WERI-Rb-1 (cell line): ENCODE data around the gene PWWP3B.

ENCODE experiments used
- DNase-seq: peaks from one replicate; pipeline ENCODE4 v3.0.0-alpha.2; 2020
- H3K27ac ChIP-seq: fragments of 250-450 bp; sonication (Bioruptor Pico); 2 replicates; pipeline ENCODE4 v1.5.1; 2020; ENCODE audit warnings: mild to moderate bottlenecking, moderate library complexity
- H3K27me3 ChIP-seq: fragments of 250-450 bp; sonication (Bioruptor Pico); 2 replicates; pipeline ENCODE4 v1.5.1; 2021; ENCODE audit warnings: mild to moderate bottlenecking, low read depth, moderate library complexity; ENCODE audit not compliant: insufficient read depth, severe bottlenecking
- H3K36me3 ChIP-seq: fragments of 250-450 bp; sonication (Bioruptor Pico); 2 replicates; pipeline ENCODE4 v1.5.1; 2020; ENCODE audit warnings: mild to moderate bottlenecking, moderate library complexity
- H3K4me3 ChIP-seq: 2 replicates; pipeline ENCODE4 v1.5.1; 2011; ENCODE audit warnings: low read depth, mild to moderate bottlenecking, control low read depth, low read length
- H3K9me3 ChIP-seq: fragments of 250-450 bp; sonication (Bioruptor Pico); 2 replicates; pipeline ENCODE4 v1.5.1; 2021; ENCODE audit warnings: mild to moderate bottlenecking, moderate library complexity; ENCODE audit not compliant: severe bottlenecking
- TF ChIP-seq, protein P1 (sequence below): IDR thresholded peaks from 2 replicates; pipeline ENCODE4 v1.5.1; 2011; ENCODE audit warnings: low read depth, mild to moderate bottlenecking, control low read depth, inconsistent platforms, low read length

Gene PWWP3B

DNA sequence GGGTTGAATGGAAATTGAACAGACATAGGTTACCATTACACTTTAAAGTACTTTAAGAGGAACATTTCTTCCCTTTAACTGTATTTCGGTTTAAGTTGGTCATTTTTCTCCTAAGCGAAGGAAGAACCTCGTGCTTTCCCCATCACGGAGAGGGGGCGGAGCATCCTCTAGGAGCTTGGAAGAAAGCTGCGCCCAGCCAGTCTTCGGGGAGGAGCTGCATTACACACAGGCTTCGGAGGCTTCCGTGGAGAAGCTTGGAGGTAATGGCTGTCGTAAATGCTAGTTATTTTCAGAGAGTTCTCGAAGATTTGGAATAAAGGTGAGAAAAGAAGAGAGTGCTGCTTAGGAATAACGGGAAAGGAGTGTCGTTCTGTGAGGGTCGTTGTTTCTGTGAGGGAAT, at the start of gene PWWP3B:
TSS of gene PWWP3B (plus strand) at position 199 of the 400 bp plus-strand sequence. CDS start 37,128 bp downstream, outside the sequence.
- Histone ChIP-seq H3K27me3 (peaks cover 28% of the 10 kb centered on the region), H3K4me3 (no peak within 1 kb of the TSS), H3K36me3 (no peaks in the 10 kb centered on the region), H3K27ac (no peak within 1 kb of the TSS), H3K9me3 (no peaks in the 10 kb centered on the region)
- DNase-seq = no peak
- TF ChIP-seq, protein P1, sequence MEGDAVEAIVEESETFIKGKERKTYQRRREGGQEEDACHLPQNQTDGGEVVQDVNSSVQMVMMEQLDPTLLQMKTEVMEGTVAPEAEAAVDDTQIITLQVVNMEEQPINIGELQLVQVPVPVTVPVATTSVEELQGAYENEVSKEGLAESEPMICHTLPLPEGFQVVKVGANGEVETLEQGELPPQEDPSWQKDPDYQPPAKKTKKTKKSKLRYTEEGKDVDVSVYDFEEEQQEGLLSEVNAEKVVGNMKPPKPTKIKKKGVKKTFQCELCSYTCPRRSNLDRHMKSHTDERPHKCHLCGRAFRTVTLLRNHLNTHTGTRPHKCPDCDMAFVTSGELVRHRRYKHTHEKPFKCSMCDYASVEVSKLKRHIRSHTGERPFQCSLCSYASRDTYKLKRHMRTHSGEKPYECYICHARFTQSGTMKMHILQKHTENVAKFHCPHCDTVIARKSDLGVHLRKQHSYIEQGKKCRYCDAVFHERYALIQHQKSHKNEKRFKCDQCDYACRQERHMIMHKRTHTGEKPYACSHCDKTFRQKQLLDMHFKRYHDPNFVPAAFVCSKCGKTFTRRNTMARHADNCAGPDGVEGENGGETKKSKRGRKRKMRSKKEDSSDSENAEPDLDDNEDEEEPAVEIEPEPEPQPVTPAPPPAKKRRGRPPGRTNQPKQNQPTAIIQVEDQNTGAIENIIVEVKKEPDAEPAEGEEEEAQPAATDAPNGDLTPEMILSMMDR = no peak

- peaks cover 9% of the 10 kb centered on the region for H3K27me3 ChIP-seq
- no peak overlapping the region for H3K27ac ChIP-seq
- no peaks in the 10 kb centered on the region for H3K9me3 ChIP-seq
- H3K4me3 ChIP-seq = no peak overlapping the region
- TF ChIP-seq, protein P1 = no peak
- no peaks in the 10 kb centered on the region for H3K36me3 ChIP-seq
- DNase-seq = no peak
These were observed 29.1 kb upstream of the PWWP3B start for GRCh38 chrX:106139048-106139447.

DNA sequence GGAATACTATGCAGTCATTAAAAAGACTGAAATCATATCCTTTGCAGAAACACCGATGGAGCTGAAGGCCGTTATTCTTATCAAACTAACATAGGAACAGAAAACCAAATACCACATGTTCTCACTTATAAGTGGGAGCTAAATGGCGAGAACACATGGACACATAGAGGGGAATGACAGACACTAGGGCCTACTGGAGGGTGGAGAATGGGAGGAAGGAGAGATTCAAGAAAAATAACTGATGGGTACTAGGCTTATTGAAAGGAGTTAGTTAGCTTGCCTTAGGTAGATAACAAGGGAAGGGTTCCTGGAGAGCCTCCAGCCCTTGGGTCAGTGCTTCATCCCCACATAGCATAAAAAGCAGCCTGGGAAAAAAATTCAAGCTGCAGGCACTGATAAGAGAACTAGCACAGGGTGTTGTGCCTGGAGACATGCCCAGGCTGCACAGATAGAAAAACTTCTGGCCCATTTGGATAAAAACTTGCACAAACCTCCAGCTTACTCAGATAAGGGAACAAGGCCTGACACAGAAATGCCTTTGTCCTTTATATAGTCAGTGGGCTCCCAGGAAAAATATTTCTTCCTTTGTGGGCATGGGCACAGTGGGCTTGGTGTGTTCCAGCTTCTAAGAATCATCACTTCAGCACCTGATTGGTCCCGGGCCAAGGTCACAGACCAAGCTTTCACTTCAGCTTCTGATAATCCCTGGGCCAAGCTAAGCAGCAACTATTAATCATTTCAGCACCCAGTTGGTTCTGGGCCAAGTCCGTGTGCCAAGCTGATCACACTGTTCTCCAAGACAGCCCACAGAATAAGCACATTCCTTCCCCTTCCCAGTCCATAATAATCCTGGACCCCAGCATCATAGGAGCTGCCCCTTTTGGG, 23.1 kb upstream of the PWWP3B start:
- TF ChIP-seq, protein P1 = no peak
- Histone ChIP-seq H3K27me3 (no peaks in the 10 kb centered on the region), H3K4me3 (no peak overlapping the region), H3K36me3 (no peaks in the 10 kb centered on the region), H3K9me3 (no peaks in the 10 kb centered on the region), H3K27ac (no peak overlapping the region)
- DNase-seq = no peak

GRCh38 chrX:106150701-106151100, 17.4 kb upstream of the PWWP3B start:
- no peak for DNase-seq
- Histone ChIP-seq H3K27me3 (peaks cover 2% of the 10 kb centered on the region), H3K4me3 (no peak overlapping the region), H3K9me3 (no peaks in the 10 kb centered on the region), H3K27ac (no peak overlapping the region), H3K36me3 (no peaks in the 10 kb centered on the region)
- TF ChIP-seq, protein P1 = no peak

DNA sequence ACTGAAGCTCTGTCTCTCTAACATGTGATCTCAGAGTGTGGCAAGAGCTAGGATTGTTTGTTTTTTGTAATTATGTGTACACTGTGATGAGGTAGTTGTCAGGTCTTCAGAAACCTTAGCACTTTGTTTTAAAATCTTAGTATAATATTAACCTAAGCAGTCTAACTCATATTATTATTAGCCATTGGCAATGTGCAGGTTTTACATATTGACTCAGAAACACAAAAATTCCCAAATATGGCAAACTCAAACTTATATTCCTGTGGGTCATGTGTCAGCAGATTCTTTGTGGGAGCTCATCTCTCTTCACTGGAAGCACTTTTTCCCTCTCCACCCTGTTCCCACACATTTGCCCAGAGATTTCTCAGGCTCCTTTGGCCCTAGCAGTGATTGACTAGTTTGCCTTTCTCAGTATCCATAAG, 8.2 kb upstream of the PWWP3B start:
- Histone ChIP-seq H3K27ac (no peak overlapping the region), H3K36me3 (no peaks in the 10 kb centered on the region), H3K9me3 (no peaks in the 10 kb centered on the region), H3K27me3 (peaks cover 33% of the 10 kb centered on the region), H3K4me3 (no peak overlapping the region)
- no peak for DNase-seq
- TF ChIP-seq, protein P1 = no peak
